Measurements from ENCODE around the gene RPS6KC1. TPM values are rescaled to one million over a fixed set of nuclear protein-coding genes. Genes with fewer than 3 reads are reported as not detected.

The RPS6KC1 gene
- total RNA-seq, 1 experiment from 2014 or later: 16.9 TPM

DNA sequence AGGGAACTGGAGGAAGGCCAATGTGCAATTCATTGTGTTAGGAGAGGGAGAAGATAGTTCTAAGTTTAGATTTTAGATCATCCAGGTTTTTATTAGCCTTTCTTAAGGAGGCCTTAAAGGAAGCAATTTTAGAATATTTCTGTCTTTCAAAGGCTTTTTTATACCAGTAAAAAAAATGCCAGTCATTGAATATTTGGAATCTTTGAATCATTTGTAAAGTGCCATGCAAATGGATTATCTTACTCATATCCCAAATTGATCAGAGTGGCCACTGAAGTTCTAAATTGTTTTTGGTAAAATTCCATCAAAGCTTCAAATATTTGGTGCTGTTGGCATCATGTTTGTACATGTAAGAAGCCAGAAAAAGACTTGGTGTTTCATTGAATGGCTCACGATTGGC, 244.8 kb downstream of the RPS6KC1 start:
- H3K4ac ChIP-seq (ENCODE audit: low read depth, low read length): no peak overlapping the region
- no peak overlapping the region for H2BK15ac ChIP-seq (ENCODE audit: low read depth, low read length)
- Mint-ChIP-seq H3K27ac (peak overlapping the region in 1 of 3 experiments; percentile 10; a peak in 1 of 7 replicates), H3K27me3 (ENCODE audit: low read depth) (no peaks in the 10 kb centered on the region), H3K4me1 (peaks cover 28 to 33% of the 10 kb centered on the region in 2 experiments), H3K4me3 (no peak overlapping the region), H3K9me3 (no peaks in the 10 kb centered on the region), H3K36me3 (ENCODE audit: insufficient read depth in 1 of 3, low read depth in 3 of 3) (peaks cover 0 to 3% (median 0%) of the 10 kb centered on the region in 3 experiments; a peak in 3 of 7 replicates)
- TF ChIP-seq, protein P1, sequence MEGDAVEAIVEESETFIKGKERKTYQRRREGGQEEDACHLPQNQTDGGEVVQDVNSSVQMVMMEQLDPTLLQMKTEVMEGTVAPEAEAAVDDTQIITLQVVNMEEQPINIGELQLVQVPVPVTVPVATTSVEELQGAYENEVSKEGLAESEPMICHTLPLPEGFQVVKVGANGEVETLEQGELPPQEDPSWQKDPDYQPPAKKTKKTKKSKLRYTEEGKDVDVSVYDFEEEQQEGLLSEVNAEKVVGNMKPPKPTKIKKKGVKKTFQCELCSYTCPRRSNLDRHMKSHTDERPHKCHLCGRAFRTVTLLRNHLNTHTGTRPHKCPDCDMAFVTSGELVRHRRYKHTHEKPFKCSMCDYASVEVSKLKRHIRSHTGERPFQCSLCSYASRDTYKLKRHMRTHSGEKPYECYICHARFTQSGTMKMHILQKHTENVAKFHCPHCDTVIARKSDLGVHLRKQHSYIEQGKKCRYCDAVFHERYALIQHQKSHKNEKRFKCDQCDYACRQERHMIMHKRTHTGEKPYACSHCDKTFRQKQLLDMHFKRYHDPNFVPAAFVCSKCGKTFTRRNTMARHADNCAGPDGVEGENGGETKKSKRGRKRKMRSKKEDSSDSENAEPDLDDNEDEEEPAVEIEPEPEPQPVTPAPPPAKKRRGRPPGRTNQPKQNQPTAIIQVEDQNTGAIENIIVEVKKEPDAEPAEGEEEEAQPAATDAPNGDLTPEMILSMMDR (conservative IDR thresholded peaks at IDR 0.05): no peak
- DNase-seq: no peak
- no peak overlapping the region for H3K18ac ChIP-seq (ENCODE audit: insufficient read length, low read depth, low read length)
- no peaks in the 10 kb centered on the region for H4K20me1 ChIP-seq (ENCODE audit: control insufficient read depth, insufficient read depth, insufficient read length)
- no peak overlapping the region for H3K27ac ChIP-seq (ENCODE audit: insufficient read length, low read depth, low read length)
- no peaks in the 10 kb centered on the region for H3K4me1 ChIP-seq (ENCODE audit: insufficient read depth, low read length)
- H3K23ac ChIP-seq (ENCODE audit: insufficient read length, low read depth, low read length): no peak overlapping the region
- no peak overlapping the region for H3K9ac ChIP-seq (ENCODE audit: extremely low read depth, insufficient read length, low read length)
- H3K9me3 ChIP-seq (ENCODE audit: control insufficient read depth, low read depth, low read length): no peaks in the 10 kb centered on the region
- H4K8ac ChIP-seq (replicated peaks; ENCODE audit: insufficient read length, low read depth, low read length): no peak overlapping the region
- H3K14ac ChIP-seq (ENCODE audit: insufficient read depth, low read length): no peak overlapping the region
- no peak overlapping the region for H3K4me2 ChIP-seq (ENCODE audit: insufficient read depth, insufficient read length, low read length)
- H2AFZ ChIP-seq (ENCODE audit: low read length): no peak overlapping the region
- H4K5ac ChIP-seq (ENCODE audit: insufficient read length, low read depth, low read length): no peak overlapping the region
- H3K56ac ChIP-seq (ENCODE audit: insufficient read length, low read depth, low read length): no peak overlapping the region
- no CpG with 5 or more reads among the region's 1 CpG for WGBS (ENCODE audit: extremely low coverage, insufficient read length, low lambda C conversion rate)
- H2BK20ac ChIP-seq (ENCODE audit: low read depth, low read length, poor library complexity, severe bottlenecking): no peak overlapping the region
- no peak overlapping the region for H4K91ac ChIP-seq (ENCODE audit: insufficient read length, low read depth, low read length)
- no peak overlapping the region for H3T11ph ChIP-seq (ENCODE audit: low read length)
- H3K27me3 ChIP-seq (ENCODE audit: insufficient read depth, low read length): no peaks in the 10 kb centered on the region
- H2BK5ac ChIP-seq (ENCODE audit: insufficient read length, low read length): no peak overlapping the region
- no peaks in the 10 kb centered on the region for H3K23me2 ChIP-seq (ENCODE audit: insufficient read length, low read depth, low read length, poor library complexity, severe bottlenecking)
- no peaks in the 10 kb centered on the region for H3K79me1 ChIP-seq (ENCODE audit: insufficient read depth, low read depth, low read length, poor library complexity, severe bottlenecking)
- H2BK120ac ChIP-seq (ENCODE audit: low read depth, low read length, poor library complexity, severe bottlenecking): no peak overlapping the region
- no peak overlapping the region for H2AK5ac ChIP-seq (ENCODE audit: insufficient read length, low read length)
- H3K79me2 ChIP-seq (ENCODE audit: insufficient read depth, low read length): no peaks in the 10 kb centered on the region
- H2BK12ac ChIP-seq (ENCODE audit: insufficient read length, low read depth, low read length): no peak overlapping the region

Measured in H9 (cell line).